Liver (tissue), 9 donors: ENCODE measurements around the gene ANKRD6. TPM values are rescaled to one million over a fixed set of nuclear protein-coding genes. Genes with fewer than 3 reads are reported as not detected.

ENCODE experiments used
- DNase-seq: peaks from one replicate; pipeline ENCODE4 v3.0.0-alpha.2; 2017; ENCODE audit warnings: low spot score
- H3K27ac ChIP-seq, 2 donors: one replicate each; pipeline ENCODE4 v1.7.0; 2013; ENCODE audit warnings: inconsistent platforms in 2 of 2, low read length in 2 of 2, control low read depth in 1 of 2, low read depth in 1 of 2, mild to moderate bottlenecking in 1 of 2
- H3K27me3 ChIP-seq, 4 donors: one replicate each; pipeline versions ENCODE4 v1.6.1 to v1.7.0; 2013; ENCODE audit warnings: low read length in 3 of 4, inconsistent platforms in 1 of 4, mild to moderate bottlenecking in 1 of 4, moderate library complexity in 1 of 4; ENCODE audit not compliant: control insufficient read depth in 4 of 4, insufficient read depth in 4 of 4
- H3K36me3 ChIP-seq, 4 donors: one replicate each; pipeline versions ENCODE4 v1.6.1 to v1.7.0; 2013; ENCODE audit warnings: low read length in 3 of 4, mild to moderate bottlenecking in 3 of 4, low read depth in 1 of 4, moderate library complexity in 1 of 4; ENCODE audit not compliant: control insufficient read depth in 4 of 4, insufficient read depth in 3 of 4
- H3K4me1 ChIP-seq, 4 donors: one replicate each; pipeline versions ENCODE4 v1.6.1 to v1.7.0; 2013; ENCODE audit warnings: low read length in 3 of 4, mild to moderate bottlenecking in 3 of 4, moderate library complexity in 1 of 4; ENCODE audit not compliant: control insufficient read depth in 4 of 4, insufficient read depth in 4 of 4
- H3K4me3 ChIP-seq, 3 donors: one replicate each; pipeline versions ENCODE4 v1.6.1 to v1.7.0; 2013; ENCODE audit warnings: low read length in 3 of 3, control low read depth in 1 of 3, low read depth in 1 of 3, mild to moderate bottlenecking in 1 of 3
- H3K9ac ChIP-seq, 2 donors: one replicate each; pipeline ENCODE4 v1.7.0; 2013; ENCODE audit warnings: low read length in 2 of 2, mild to moderate bottlenecking in 2 of 2, moderate library complexity in 2 of 2, control low read depth in 1 of 2, low read depth in 1 of 2
- H3K9me3 ChIP-seq, 4 donors: one replicate each; pipeline versions ENCODE4 v1.6.1 to v1.7.0; 2013; ENCODE audit warnings: low read length in 3 of 4; ENCODE audit not compliant: control insufficient read depth in 4 of 4
- FOXA1 ChIP-seq: IDR thresholded peaks from 2 replicates; pipeline ENCODE4 v1.6.1; 2016; ENCODE audit warnings: antibody characterized with exemption
- FOXA2 ChIP-seq: IDR thresholded peaks from 2 replicates; pipeline ENCODE4 v1.6.1; 2016; ENCODE audit warnings: antibody characterized with exemption
- GABPA ChIP-seq, 2 donors: IDR thresholded peaks in 1 of 2; conservative IDR thresholded peaks in 1 of 2; 2 replicates each; pipeline ENCODE4 v1.6.1; 2016; ENCODE audit warnings: antibody characterized with exemption in 2 of 2, mild to moderate bottlenecking in 1 of 2, moderate library complexity in 1 of 2
- HNF4A ChIP-seq, 2 donors: conservative IDR thresholded peaks; 2 replicates each; pipeline ENCODE4 v1.6.1; 2016; ENCODE audit warnings: antibody characterized with exemption in 2 of 2, mild to moderate bottlenecking in 2 of 2
- HNF4G ChIP-seq: IDR thresholded peaks from 2 replicates; pipeline ENCODE4 v1.6.1; 2016; ENCODE audit warnings: antibody characterized with exemption
- JUND ChIP-seq, 2 donors: IDR thresholded peaks; 2 replicates each; pipeline ENCODE4 v1.6.1; 2016; ENCODE audit warnings: antibody characterized with exemption in 2 of 2
- NR2F2 ChIP-seq: IDR thresholded peaks from 2 replicates; pipeline ENCODE4 v1.6.1; 2016; ENCODE audit warnings: antibody characterized with exemption
- RAD21 ChIP-seq, 2 donors: IDR thresholded peaks; 2 replicates each; pipeline ENCODE4 v1.6.1; 2016; ENCODE audit warnings: antibody characterized with exemption in 2 of 2, mild to moderate bottlenecking in 2 of 2
- RXRA ChIP-seq, 2 donors: IDR thresholded peaks; 2 replicates each; pipeline ENCODE4 v1.6.1; 2017 to 2018; ENCODE audit warnings: antibody characterized with exemption in 2 of 2, mild to moderate bottlenecking in 1 of 2
- SP1 ChIP-seq: IDR thresholded peaks from 2 replicates; pipeline ENCODE4 v1.6.1; 2018; ENCODE audit warnings: antibody characterized with exemption, mild to moderate bottlenecking
- TAF1 ChIP-seq: conservative IDR thresholded peaks from 2 replicates; pipeline ENCODE4 v1.6.1; 2016; ENCODE audit warnings: antibody characterized with exemption, mild to moderate bottlenecking
- YY1 ChIP-seq: IDR thresholded peaks from 2 replicates; pipeline ENCODE4 v1.6.1; 2016; ENCODE audit warnings: antibody characterized with exemption, mild to moderate bottlenecking
- ZBTB33 ChIP-seq: IDR thresholded peaks from 2 replicates; pipeline ENCODE4 v1.6.1; 2016; ENCODE audit warnings: antibody characterized with exemption
- WGBS: extraction: QIAGEN DNeasy Blood & Tissue Kit; methylation state at CpG from one replicate; pipeline ENCODE4 v1.1.7; 2013; 5-methylcytosine and 5-hydroxymethylcytosine counted together
- polyA plus RNA-seq, 2 donors: library from polyadenylated mRNA; stranded (reverse) in 1 of 2; unstranded in 1 of 2; fragments of 200-250 nt in 1 of 2; fragments of >200 nt in 1 of 2; fragmentation: Nextera tagmentation in 1 of 2; extraction: Ambion mirVana in 1 of 2; gene quantifications; one replicate each; pipeline versions ENCODE4 v1.2.1 to v1.2.3, GENCODE V29; 2013 to 2015
- total RNA-seq, 2 donors: library from RNA; depleted of rRNA; stranded (reverse); fragments of >200 nt; gene quantifications; one replicate each; pipeline ENCODE4 v1.2.3, GENCODE V29; 2014
- TF ChIP-seq, protein P1 (sequence below): fragments of 150-350 bp; IDR thresholded peaks from 2 replicates; pipeline ENCODE4 v1.5.1; 2017; ENCODE audit warnings: improper control_type of control experiment, low read depth, low read length; ENCODE audit not compliant: missing input control
- TF ChIP-seq, protein P2 (sequence below): IDR thresholded peaks from 2 replicates; pipeline ENCODE4 v1.6.1; 2016; ENCODE audit warnings: antibody characterized with exemption
- TF ChIP-seq, protein P3 (sequence below): IDR thresholded peaks from 2 replicates; pipeline ENCODE4 v1.6.1; 2016; ENCODE audit warnings: antibody characterized with exemption, mild to moderate bottlenecking
- donor health status: healthy.
- donor health status: healthy.
- donor health status: healthy.
- donor health status: healthy.
- donor health status: healthy.

ANKRD6 gene
- total and polyA plus RNA-seq, 4 donors: 2.9 to 9.2 (median 3.8) TPM

- no peaks in the 10 kb centered on the region for H3K27me3 ChIP-seq
- H3K9me3 ChIP-seq: no peaks in the 10 kb centered on the region
- H3K36me3 ChIP-seq: peaks cover 9 to 87% (median 73%) of the 10 kb centered on the region in 4 donors
- H3K4me1 ChIP-seq: no peaks in the 10 kb centered on the region
- DNase-seq: no peak
- TF ChIP-seq SP1: no peak
- no peak for TF ChIP-seq NR2F2
- TF ChIP-seq HNF4A (conservative IDR thresholded peaks at IDR 0.05): no peak
- TF ChIP-seq GABPA (IDR thresholded peaks at IDR 0.05 in 1 of 2, conservative IDR thresholded peaks at IDR 0.05 in 1 of 2): no peak
- TF ChIP-seq, protein P1, sequence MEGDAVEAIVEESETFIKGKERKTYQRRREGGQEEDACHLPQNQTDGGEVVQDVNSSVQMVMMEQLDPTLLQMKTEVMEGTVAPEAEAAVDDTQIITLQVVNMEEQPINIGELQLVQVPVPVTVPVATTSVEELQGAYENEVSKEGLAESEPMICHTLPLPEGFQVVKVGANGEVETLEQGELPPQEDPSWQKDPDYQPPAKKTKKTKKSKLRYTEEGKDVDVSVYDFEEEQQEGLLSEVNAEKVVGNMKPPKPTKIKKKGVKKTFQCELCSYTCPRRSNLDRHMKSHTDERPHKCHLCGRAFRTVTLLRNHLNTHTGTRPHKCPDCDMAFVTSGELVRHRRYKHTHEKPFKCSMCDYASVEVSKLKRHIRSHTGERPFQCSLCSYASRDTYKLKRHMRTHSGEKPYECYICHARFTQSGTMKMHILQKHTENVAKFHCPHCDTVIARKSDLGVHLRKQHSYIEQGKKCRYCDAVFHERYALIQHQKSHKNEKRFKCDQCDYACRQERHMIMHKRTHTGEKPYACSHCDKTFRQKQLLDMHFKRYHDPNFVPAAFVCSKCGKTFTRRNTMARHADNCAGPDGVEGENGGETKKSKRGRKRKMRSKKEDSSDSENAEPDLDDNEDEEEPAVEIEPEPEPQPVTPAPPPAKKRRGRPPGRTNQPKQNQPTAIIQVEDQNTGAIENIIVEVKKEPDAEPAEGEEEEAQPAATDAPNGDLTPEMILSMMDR: no peak
- TF ChIP-seq, protein P2, sequence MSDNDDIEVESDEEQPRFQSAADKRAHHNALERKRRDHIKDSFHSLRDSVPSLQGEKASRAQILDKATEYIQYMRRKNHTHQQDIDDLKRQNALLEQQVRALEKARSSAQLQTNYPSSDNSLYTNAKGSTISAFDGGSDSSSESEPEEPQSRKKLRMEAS: no peak
- TF ChIP-seq ZBTB33: no peak
- TF ChIP-seq TAF1: no peak
- TF ChIP-seq FOXA1: no peak
- TF ChIP-seq RXRA (IDR thresholded peaks at IDR 0.05): no peak
- no peak for TF ChIP-seq JUND (IDR thresholded peaks at IDR 0.05)
- TF ChIP-seq FOXA2: no peak
- TF ChIP-seq RAD21 (IDR thresholded peaks at IDR 0.05): no peak
- no peak for TF ChIP-seq HNF4G
- no peak overlapping the region for H3K27ac ChIP-seq
- no peak overlapping the region for H3K4me3 ChIP-seq
- WGBS: 89% methylated on average over 6 of the region's 6 CpGs
- no peak overlapping the region for H3K9ac ChIP-seq
Observed at GRCh38 chr6:89679215-89680120, 246.5 kb downstream of the ANKRD6 start.

DNA sequence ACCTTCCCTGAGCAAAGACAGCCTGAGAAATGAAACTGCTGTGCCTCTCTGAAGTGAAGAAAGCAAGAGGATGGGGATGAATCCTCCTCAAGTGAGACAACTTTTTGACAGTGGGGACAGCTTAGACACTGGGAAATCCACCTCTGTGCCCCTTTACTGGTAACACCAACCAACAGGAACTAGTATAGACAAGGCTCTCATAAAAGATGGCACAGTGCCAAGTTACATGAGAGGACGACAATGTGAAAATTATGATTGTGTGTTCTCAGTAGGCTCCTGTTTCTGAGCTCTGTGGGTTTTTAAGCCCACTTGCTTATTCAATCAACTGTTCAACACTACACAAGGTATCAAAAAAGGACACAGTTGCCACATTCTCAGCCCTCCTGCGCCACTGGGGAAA is 247.2 kb downstream of the ANKRD6 start:
- no peak overlapping the region for H3K27ac ChIP-seq
- H3K27me3 ChIP-seq: no peaks in the 10 kb centered on the region
- no peak for DNase-seq
- TF ChIP-seq HNF4G: no peak
- no peak for TF ChIP-seq GABPA (IDR thresholded peaks at IDR 0.05 in 1 of 2, conservative IDR thresholded peaks at IDR 0.05 in 1 of 2)
- no peak for TF ChIP-seq YY1
- TF ChIP-seq RXRA (IDR thresholded peaks at IDR 0.05): no peak
- TF ChIP-seq HNF4A (conservative IDR thresholded peaks at IDR 0.05): no peak
- TF ChIP-seq, protein P2: no peak
- TF ChIP-seq, protein P3, sequence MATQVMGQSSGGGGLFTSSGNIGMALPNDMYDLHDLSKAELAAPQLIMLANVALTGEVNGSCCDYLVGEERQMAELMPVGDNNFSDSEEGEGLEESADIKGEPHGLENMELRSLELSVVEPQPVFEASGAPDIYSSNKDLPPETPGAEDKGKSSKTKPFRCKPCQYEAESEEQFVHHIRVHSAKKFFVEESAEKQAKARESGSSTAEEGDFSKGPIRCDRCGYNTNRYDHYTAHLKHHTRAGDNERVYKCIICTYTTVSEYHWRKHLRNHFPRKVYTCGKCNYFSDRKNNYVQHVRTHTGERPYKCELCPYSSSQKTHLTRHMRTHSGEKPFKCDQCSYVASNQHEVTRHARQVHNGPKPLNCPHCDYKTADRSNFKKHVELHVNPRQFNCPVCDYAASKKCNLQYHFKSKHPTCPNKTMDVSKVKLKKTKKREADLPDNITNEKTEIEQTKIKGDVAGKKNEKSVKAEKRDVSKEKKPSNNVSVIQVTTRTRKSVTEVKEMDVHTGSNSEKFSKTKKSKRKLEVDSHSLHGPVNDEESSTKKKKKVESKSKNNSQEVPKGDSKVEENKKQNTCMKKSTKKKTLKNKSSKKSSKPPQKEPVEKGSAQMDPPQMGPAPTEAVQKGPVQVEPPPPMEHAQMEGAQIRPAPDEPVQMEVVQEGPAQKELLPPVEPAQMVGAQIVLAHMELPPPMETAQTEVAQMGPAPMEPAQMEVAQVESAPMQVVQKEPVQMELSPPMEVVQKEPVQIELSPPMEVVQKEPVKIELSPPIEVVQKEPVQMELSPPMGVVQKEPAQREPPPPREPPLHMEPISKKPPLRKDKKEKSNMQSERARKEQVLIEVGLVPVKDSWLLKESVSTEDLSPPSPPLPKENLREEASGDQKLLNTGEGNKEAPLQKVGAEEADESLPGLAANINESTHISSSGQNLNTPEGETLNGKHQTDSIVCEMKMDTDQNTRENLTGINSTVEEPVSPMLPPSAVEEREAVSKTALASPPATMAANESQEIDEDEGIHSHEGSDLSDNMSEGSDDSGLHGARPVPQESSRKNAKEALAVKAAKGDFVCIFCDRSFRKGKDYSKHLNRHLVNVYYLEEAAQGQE: no peak
- no peak for TF ChIP-seq JUND (IDR thresholded peaks at IDR 0.05)
- TF ChIP-seq TAF1: no peak
- TF ChIP-seq SP1: no peak
- WGBS: 91% methylated on average over 2 of the region's 2 CpGs
- H3K4me1 ChIP-seq: no peaks in the 10 kb centered on the region
- H3K36me3 ChIP-seq: peaks cover 9 to 87% (median 73%) of the 10 kb centered on the region in 4 donors
- H3K9me3 ChIP-seq: no peaks in the 10 kb centered on the region
- no peak overlapping the region for H3K4me3 ChIP-seq
- H3K9ac ChIP-seq: no peak overlapping the region
